ENCODE measurements around the gene IL11RA. TPM values are rescaled to one million over a fixed set of nuclear protein-coding genes. Genes with fewer than 3 reads are reported as not detected.

IL11RA gene
- total and polyA plus RNA-seq, 2 of the 8 experiments (the other 6 are each of a cell fraction or from before 2014, with no cell fraction given) = 5.5 to 9.1 TPM

- peaks cover 0 to 5% (median 0%) of the 10 kb centered on the region in 4 experiments; a peak in 2 of 7 replicates for H3K27me3 ChIP-seq (replicated peaks in 1 of 4; ENCODE audit: control insufficient read depth in 3 of 4, extremely low read depth in 1 of 4, insufficient read depth in 3 of 4, low read length in 3 of 4)
- no peak within 1 kb of the TSS for H3K18ac ChIP-seq (ENCODE audit: extremely low read depth, low read length)
- H2BK12ac ChIP-seq (ENCODE audit: low read depth, low read length) = no peak within 1 kb of the TSS
- H3K79me1 ChIP-seq (ENCODE audit: low read depth, low read length) = no peaks in the 10 kb centered on the region
- no peak within 1 kb of the TSS for H4K91ac ChIP-seq (replicated peaks; ENCODE audit: insufficient read length, low read length)
- no peak within 1 kb of the TSS for H2BK120ac ChIP-seq (replicated peaks; ENCODE audit: low read depth, low read length)
- FAIRE-seq = no peak
- H3K27ac ChIP-seq (ENCODE audit: low read depth, low read length) = no peak within 1 kb of the TSS
- peaks cover 0 to 8% of the 10 kb centered on the region in 2 experiments; a peak in 1 of 4 replicates for H3K79me2 ChIP-seq (ENCODE audit: control insufficient read depth in 1 of 2, insufficient read depth in 2 of 2, low read length in 2 of 2)
- no peaks in the 10 kb centered on the region for H4K20me1 ChIP-seq (replicated peaks in 1 of 2; ENCODE audit: control insufficient read depth in 1 of 2, insufficient read depth in 2 of 2, low read length in 2 of 2)
- H2BK5ac ChIP-seq (ENCODE audit: low read depth, low read length) = no peak within 1 kb of the TSS
- no peak within 1 kb of the TSS for H3K14ac ChIP-seq (ENCODE audit: insufficient read length)
- no peak within 1 kb of the TSS for H3K4me3 ChIP-seq (ENCODE audit: extremely low read depth in 1 of 4, insufficient read depth in 2 of 4, low read depth in 3 of 4, low read length in 4 of 4)
- H3K36me3 ChIP-seq (ENCODE audit: control insufficient read depth in 2 of 4, insufficient read depth in 4 of 4, low read length in 3 of 4) = no peaks in the 10 kb centered on the region
- ChIA-PET CTCF (ENCODE audit: partially characterized antibody) (interaction anchor here (0.8 to 15.2 kb wide), 8 partner anchors 10 to 51 kb away, joined by 4 to 277 read pairs (median 7); partner anchors contain the start of genes GALT, IL11RA, RPP25L and SIGMAR1), POLR2A (ENCODE audit: partially characterized antibody) (interaction anchor here (7.7 kb wide), 1 partner anchor 13 kb away, joined by 92 read pairs; the partner anchor contains the start of genes GALT and IL11RA)
- no peak within 1 kb of the TSS for H3K4me2 ChIP-seq (ENCODE audit: insufficient read depth in 1 of 2, low read depth in 2 of 2, low read length in 2 of 2)
- H3K4ac ChIP-seq (replicated peaks; ENCODE audit: insufficient read length, low read depth, low read length) = no peak within 1 kb of the TSS
- no peak within 1 kb of the TSS for H2BK20ac ChIP-seq (ENCODE audit: low read length)
- no peak within 1 kb of the TSS for H3K23ac ChIP-seq (ENCODE audit: insufficient read length)
- no peak within 1 kb of the TSS for H4K8ac ChIP-seq (ENCODE audit: extremely low read depth, insufficient read depth, low read length)
- no peaks in the 10 kb centered on the region for H3K9me3 ChIP-seq (ENCODE audit: insufficient read depth in 2 of 2, low read depth in 1 of 2, low read length in 1 of 2)
- 82% methylated on average over 4 of the region's 4 CpGs; no CpG with 5 or more reads in 1 of the 2 experiments for whole genome bisulfite sequencing, 2 experiments (ENCODE audit: extremely low coverage in 1 of 2, insufficient coverage in 1 of 2, insufficient read length in 1 of 2, insufficient replicate concordance in 2 of 2, low coverage in 1 of 2, low lambda C conversion rate in 2 of 2, missing lambda C conversion rate in 1 of 2)
- peaks cover 9% of the 10 kb centered on the region for H3K23me2 ChIP-seq (ENCODE audit: low read depth, low read length)
- no peak within 1 kb of the TSS for H3K9ac ChIP-seq (replicated peaks in 1 of 4; ENCODE audit: extremely low read depth in 1 of 4, low read depth in 3 of 4, low read length in 3 of 4)
- H3K4me1 ChIP-seq (replicated peaks in 1 of 4; ENCODE audit: control insufficient read depth in 3 of 4, insufficient read depth in 4 of 4, low read length in 3 of 4) = peaks cover 0 to 4% (median 2%) of the 10 kb centered on the region in 4 experiments; a peak in 2 of 7 replicates
- no peak within 1 kb of the TSS for H4K5ac ChIP-seq (ENCODE audit: insufficient read length, low read depth, low read length)
- H2AFZ ChIP-seq (ENCODE audit: low read length) = no peak within 1 kb of the TSS
- no peak for DNase-seq (ENCODE audit: low read depth in 1 of 2, low spot score in 2 of 2)
- no peak within 1 kb of the TSS for H2AK5ac ChIP-seq (ENCODE audit: low read depth, low read length)
- H2BK15ac ChIP-seq (ENCODE audit: low read length) = no peak within 1 kb of the TSS
- H3K56ac ChIP-seq (replicated peaks; ENCODE audit: insufficient read length, low read depth, low read length) = no peak within 1 kb of the TSS
- TF ChIP-seq E2F6 (IDR thresholded peaks at IDR 0.05) (no peak), ATF2 (IDR thresholded peaks at IDR 0.05; ENCODE audit: low read length) (no peak), KDM4A (IDR thresholded peaks at IDR 0.05; ENCODE audit: low read depth, low read length, severe bottlenecking) (no peak), RAD21 (IDR thresholded peaks at IDR 0.05 in 1 of 2, conservative IDR thresholded peaks at IDR 0.05 in 1 of 2; ENCODE audit: low read depth in 2 of 2, low read length in 2 of 2) (no peak), SP2 (IDR thresholded peaks at IDR 0.05; ENCODE audit: low read length) (no peak), NANOG (IDR thresholded peaks at IDR 0.05; ENCODE audit: insufficient read depth, low read depth, low read length, poor library complexity, severe bottlenecking) (no peak)
Measured at GRCh38 chr9:34662526-34663302, 10.7 kb downstream of the IL11RA start, which contains the start of gene CCL27. CCL27 (minus strand) TSS chr9:34662657; CDS start chr9:34662633, 24 bp downstream.

Measured in H1 (cell line).